GM18951 (cell line): ENCODE measurements around the gene TTC24.
"Not testable (repeated sequence)": the region's sequence is repeated elsewhere in the genome, so short reads cannot be mapped to it uniquely, and the experiment has no call there.

Source experiments
- POLR2A ChIP-seq: IDR thresholded peaks from 4 replicates; pipeline ENCODE4 v1.6.1; 2011; ENCODE audit warnings: mild to moderate bottlenecking; ENCODE audit not compliant: insufficient read length, insufficient read depth; ENCODE audit errors: extremely low read depth
- in situ Hi-C: fragments of 300-500 bp; cut with MboI; formaldehyde crosslinking; loops from one replicate; pipeline ENCODE4 v1.12.0; 2022; ENCODE audit warnings: low sequenced_read_pairs, mixed read lengths, inconsistent platforms; ENCODE audit not compliant: unreplicated experiment

Gene TTC24

DNA sequence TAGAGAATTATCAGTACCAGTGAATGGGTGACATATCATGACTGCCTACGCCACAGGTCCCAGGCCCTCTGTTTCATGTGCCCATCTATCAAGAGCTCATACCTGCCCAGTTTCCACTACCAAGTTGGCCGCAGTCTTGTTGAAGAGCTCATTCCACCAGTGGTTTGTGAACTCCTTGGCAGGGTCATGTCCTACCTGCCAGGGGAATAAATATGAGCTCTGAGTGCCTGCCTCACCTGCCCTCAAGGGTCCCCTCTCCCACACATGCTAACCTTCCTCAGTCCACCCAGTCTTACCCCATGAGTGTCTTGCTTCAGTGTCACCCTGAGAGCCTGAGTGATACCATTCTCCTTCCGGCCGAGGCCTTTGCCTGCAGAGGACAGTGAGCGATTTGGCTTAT is 18.6 kb downstream of the TTC24 start:
- no peak for TF ChIP-seq POLR2A
- in situ Hi-C loops = no loop called here

DNA sequence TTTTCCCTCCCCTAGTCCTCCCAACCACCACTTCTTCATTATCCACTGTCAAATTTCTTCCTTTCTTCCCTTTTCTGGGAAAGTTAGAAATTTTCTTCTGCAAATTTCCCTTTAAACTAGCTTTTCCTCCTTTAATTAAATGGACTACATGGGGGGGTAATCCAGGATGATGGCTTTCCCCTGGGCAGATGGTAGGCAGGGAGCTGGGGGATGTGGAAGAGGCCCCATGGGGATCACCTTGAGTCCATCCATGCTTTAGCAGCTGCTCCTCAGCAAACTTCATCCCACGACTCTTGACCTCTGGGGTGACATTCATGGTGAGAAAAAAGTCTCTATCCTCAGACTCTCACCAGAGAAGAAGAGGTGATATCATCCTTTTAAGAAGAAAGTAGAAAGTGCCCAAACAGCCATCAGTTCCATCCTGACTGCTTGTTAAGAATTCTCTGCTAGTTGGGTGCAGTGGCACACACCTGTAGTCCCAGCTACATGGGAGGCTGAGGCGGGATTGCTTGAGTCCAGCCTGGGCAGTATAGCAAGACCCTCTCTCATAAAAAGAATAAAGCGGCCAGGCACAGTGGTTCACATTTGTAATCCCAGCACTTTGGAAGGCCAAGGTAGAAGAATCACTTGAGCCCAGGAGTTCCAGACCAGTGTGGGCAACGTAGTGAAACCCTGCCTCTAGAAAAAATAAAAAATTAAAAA is 19.4 kb downstream of the TTC24 start:
- TF ChIP-seq POLR2A = no peak

DNA sequence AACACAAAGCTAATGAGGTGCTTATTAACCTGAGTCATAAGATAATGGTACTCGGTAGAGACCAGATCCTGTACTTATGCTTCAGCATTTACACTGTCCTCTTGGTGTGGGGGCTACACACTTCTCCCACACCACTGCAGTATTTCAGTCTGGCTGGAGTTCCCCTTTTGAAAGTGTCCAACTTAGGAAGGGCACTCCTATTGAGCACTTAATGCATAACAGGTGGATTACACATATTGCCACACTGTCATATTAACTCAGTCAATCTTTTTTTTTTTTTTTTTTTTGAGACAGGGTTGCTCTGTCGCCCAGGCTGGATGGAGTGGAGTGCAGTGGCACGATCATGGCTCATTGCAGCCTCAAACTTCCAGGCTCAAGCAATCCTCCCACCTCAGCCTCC is 20.3 kb downstream of the TTC24 start:
- TF ChIP-seq POLR2A = no peak
- in situ Hi-C loops = no loop called here

More for the DNA sequence above, 19.4 kb downstream of the TTC24 start:
- in situ Hi-C loops = no loop called here

- in situ Hi-C loops = no loop called here
- TF ChIP-seq POLR2A = no peak
Observed at GRCh38 chr1:156600733-156601121, 21.2 kb downstream of the TTC24 start.

DNA sequence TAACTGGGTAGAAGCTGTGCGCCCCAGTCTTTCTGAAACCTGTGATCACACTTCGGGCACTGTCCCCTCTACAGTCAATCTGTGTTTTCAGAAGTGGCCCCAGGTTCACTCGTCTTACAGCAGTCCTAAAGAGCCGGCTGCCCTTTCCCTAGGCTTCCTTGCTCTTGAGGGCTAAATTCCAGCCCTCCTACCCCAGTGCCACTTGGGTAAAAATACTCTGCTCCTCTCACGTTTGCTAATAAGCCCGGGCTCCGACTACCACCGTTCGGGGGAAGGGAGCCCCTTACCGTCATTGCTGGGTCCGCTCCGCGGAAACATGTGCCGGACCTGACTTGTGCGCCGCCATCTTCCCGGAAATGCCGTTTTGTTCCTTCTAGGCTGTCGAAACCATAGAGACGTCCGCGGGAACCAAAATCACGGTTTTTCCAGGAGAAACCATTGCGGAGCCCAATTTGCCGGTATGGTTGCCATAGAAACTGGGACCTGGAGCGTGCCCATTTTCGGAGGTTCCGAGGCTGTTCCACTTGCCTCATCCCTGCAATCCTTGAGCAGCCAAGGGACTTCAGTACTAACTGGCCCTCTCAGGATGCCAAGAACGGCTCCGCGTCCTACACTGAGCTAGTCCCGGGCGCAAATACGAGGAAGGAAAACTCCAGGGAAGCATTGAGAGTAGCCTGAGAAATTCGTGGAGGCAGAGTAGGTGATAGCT is 21.8 kb downstream of the TTC24 start, which contains the start of gene GPATCH4:
TSS of gene GPATCH4 (minus strand) at position 358 of the 709 bp plus-strand sequence.
- in situ Hi-C loops = no loop called here
- peak; percentile 76 for TF ChIP-seq POLR2A

DNA sequence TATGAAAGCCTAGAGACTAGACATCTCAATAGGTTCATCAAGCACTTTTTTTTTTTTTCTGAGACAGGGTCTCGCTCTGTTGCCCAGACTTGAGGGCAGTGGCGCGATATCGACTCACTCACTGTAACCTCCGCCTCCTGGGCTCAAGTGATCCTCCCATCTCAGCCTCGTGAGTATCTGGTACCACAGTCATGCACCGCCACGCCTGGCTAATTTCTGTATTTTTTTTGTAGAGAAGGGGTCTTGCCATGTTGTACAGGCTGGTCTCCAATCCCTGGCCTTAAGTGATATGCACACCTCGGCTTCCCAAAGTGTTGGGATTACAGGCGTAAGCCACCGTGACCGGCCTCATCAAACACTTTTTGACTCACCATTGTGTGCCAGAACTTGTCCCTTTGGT is 22.4 kb downstream of the TTC24 start:
- in situ Hi-C loops = no loop called here
- no peak for TF ChIP-seq POLR2A

DNA sequence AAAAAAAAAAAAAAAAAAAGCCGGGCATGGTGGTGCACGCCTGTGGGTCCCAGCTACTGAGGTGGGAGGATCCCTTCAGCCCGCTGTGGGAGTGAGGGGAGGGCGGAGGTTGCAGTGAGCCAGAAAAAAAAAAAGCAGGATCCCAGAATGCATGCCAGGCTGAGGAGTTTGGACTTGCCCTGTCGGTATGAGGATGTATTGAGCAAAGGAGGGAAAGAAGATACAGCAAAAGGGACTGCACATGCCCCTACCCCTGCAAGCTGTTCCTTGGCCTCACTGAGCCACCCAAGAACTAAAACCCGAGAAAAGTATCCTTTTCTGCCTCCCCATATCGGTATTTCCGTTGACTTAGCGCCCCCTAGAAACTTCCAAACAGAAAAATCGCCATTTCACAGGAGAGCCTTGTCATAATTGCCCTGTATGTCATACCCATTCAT is 23.1 kb downstream of the TTC24 start:
- in situ Hi-C loops = no loop called here

DNA sequence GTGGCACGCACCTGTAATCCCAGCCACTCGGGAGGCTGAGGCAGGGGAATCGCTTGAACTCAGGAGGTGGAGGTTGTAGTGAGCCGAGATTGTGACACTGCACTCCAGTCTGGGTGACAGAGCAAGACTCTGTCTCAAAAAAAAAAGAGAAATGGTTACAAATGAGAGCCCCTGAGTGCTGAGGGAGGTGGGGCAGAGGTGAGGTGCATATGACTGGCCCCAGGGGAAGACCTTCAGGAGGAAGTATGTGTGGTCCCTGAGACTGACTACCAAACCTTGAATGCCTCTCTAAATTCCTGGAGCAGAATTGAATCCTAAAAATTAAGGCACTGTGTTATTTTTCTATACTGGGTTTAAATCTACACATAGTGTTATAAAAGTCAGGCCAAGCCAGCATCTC is 27.8 kb downstream of the TTC24 start:
- in situ Hi-C loops = not testable (repeated sequence)

More for the DNA sequence above, 23.1 kb downstream of the TTC24 start:
- no peak for TF ChIP-seq POLR2A

DNA sequence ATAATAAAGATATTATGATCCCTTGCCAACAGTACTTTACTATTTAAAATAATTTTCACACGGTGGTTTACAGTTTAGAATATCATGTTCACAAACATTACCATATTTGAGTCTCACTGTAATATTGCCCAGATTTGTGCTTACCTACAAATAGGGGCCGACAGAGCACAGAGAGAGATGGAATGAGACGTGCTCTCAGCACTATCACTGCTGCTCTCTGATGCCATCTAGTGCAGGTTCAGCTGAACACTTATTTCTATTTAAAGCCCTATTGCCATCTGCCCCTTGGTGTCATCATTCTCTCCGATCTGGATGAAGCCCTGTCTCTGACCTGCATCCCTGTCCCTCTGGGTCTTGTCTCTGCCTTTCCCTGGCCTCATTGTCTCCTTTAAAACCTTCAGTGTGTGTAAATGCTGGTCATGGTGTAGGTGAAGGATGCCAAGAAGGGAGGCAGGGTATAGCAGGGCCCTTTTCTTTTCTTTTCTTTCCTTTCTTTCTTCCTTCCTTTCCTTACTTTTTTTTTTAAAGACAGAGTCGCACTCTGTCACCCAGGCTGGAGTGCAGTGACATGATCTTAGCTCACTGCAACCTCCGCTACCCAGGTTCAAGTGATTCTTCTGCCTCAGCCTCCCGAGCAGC is 28.6 kb downstream of the TTC24 start:
- in situ Hi-C loops = no loop called here
- no peak for TF ChIP-seq POLR2A

DNA sequence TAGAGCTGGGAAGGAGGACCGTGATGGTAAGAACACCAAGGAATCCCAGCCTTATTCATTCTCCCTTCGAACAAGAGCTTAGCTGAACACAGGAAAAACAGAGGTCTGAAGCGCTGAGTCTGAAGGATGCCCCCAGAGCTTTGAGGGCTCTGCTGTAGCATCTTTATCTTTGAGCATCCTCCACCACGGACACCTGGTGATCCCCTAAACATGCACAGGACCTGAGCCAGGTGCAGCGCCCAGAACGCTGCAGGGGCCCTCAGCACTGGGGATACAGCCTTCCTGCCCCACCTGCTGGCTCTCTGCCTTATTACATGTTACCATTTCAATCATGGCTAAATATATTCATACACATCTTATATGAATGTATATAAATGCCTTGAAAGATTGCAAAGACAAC is 29.5 kb downstream of the TTC24 start:
- no peak for TF ChIP-seq POLR2A
- in situ Hi-C loops = no loop called here

- in situ Hi-C loops = loop anchor here (10.0 kb wide), 1 partner anchor 225 kb away; no protein-coding TSS in a partner anchor
Observed at GRCh38 chr1:156610072-156610471, 30.5 kb downstream of the TTC24 start.

- in situ Hi-C loops = loop anchor here (10.0 kb wide), 1 partner anchor 228 kb away; no protein-coding TSS in a partner anchor
- TF ChIP-seq POLR2A = no peak
Observed at GRCh38 chr1:156612666-156613065, 33.1 kb downstream of the TTC24 start.

GRCh38 chr1:156615946-156616345 is 36.4 kb downstream of the TTC24 start:
- no peak for TF ChIP-seq POLR2A
- in situ Hi-C loops = loop anchor here (10.0 kb wide), 1 partner anchor 231 kb away; no protein-coding TSS in a partner anchor
